ENCODE measurements around the gene OSBPL10. TPM values are rescaled to one million over a fixed set of nuclear protein-coding genes. Genes with fewer than 3 reads are reported as not detected.

Gene OSBPL10
- total RNA-seq, 2 donors from 2014 or later: 0.17 to 2.9 TPM

DNA sequence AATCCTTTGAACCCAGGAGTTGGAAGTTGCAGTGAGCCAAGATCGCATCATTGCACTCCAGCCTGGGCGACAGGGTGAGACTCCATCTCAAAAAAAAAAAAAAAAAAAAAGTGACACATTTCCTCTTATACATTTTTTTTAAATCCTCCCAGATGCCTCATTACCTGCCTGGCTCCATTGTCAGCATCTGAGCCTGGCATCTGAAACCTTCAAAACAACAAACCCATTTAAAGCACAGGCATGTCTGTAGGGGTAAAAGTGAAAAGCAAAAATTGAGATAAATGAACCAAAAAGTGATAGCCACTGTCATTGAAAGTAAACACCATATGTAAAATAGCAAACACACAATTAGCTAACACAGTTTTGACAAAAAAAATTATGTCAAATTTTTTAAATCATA is 38.6 kb downstream of the OSBPL10 start:
- ATAC-seq: no peak
- no peaks in the 10 kb centered on the region for H3K4me1 Mint-ChIP-seq (ENCODE audit: low read depth in 2 of 2)

DNA sequence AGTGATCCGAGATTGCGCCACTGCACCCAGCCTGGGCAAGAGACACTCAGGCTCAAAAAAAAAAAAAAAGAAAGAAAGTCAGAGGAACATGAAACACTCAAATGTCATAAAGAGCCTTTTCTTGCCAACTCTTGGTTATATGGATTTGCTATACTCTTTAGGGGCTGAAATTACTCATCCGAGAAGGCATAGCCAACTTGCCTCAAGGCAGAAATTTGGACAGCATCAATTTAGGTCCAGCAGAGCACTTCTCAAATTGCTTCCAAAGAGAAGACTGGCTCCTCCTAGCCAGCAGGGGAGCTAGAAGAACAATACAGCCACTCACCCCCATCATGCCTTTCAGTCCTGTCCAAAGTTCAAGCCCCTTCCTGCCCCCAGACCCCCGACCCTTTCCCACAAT is 43.8 kb downstream of the OSBPL10 start:
- H3K4me3 Mint-ChIP-seq: no peak overlapping the region
- H3K27ac Mint-ChIP-seq: no peak overlapping the region
- no peaks in the 10 kb centered on the region for H3K9me3 Mint-ChIP-seq
- no peaks in the 10 kb centered on the region for H3K4me1 Mint-ChIP-seq (ENCODE audit: low read depth in 2 of 2)
- peaks cover 0 to 4% of the 10 kb centered on the region in 2 donors for H3K27me3 Mint-ChIP-seq
- H3K36me3 Mint-ChIP-seq: no peaks in the 10 kb centered on the region
- DNase-seq (ENCODE audit: low spot score) (no peak), ATAC-seq (no peak)

More for the DNA sequence above, 38.6 kb downstream of the OSBPL10 start:
- no peaks in the 10 kb centered on the region for H3K36me3 Mint-ChIP-seq
- peaks cover 10 to 12% of the 10 kb centered on the region in 2 donors for H3K27me3 Mint-ChIP-seq
- no peak overlapping the region for H3K4me3 Mint-ChIP-seq
- H3K27ac Mint-ChIP-seq: no peak overlapping the region
- DNase-seq (ENCODE audit: low spot score): no peak
- no peaks in the 10 kb centered on the region for H3K9me3 Mint-ChIP-seq

DNA sequence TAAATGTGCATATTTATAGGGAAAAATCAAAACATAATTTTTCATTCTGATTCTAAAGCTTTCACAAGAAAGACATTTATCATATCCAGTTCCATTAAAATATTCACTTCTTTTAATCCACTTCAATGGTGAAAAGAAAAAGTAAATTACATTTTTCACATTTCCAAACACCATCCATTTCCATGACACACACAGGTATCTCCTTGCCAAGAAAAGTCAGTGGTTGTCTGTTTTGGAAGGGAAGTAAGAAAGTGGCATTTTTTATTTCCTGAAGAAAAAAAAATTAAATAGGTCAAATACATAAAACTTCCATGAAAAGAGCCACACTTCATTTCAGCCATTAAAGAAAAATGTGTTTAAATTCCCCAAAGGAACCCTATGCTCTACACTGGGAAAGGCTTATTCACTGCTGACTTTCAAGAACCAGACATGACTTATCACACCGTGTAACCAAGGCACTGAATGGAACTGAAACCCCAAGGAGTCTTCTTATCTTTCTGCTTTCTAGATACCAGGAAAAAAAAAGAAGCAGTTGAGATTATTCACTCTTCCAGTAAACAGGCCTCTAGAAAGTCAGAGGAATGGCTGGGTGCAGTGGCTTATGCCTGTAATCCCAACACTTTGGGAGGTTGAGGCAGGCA is 44.5 kb downstream of the OSBPL10 start:
- peaks cover 0 to 4% of the 10 kb centered on the region in 2 donors for H3K27me3 Mint-ChIP-seq

DNA sequence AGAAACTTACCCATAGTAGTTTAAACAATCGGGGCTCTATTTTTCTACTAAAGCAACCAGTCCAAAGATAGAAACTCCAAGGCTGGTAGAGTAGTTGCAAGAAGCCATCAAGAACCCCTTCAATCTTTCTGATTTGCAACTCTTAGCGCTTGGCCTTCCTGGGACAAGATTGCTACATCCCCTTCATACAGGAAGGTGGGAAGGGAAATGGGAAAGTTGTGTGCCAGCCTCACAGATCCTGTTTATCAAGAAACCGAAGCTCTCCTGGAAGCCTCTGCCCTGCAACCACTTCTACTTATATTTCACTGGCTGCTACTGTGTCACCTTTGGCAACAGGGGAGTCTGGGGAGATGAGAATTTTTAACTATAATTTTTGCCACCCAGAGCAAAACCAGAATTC is 46.2 kb downstream of the OSBPL10 start:
- DNase-seq (ENCODE audit: low spot score) (no peak), ATAC-seq (no peak)
- Mint-ChIP-seq H3K27ac (no peak overlapping the region), H3K27me3 (peaks cover 0 to 4% of the 10 kb centered on the region in 2 donors), H3K4me3 (no peak overlapping the region), H3K36me3 (no peaks in the 10 kb centered on the region), H3K4me1 (ENCODE audit: low read depth in 2 of 2) (no peaks in the 10 kb centered on the region), H3K9me3 (no peaks in the 10 kb centered on the region)

More for the DNA sequence above, 44.5 kb downstream of the OSBPL10 start:
- no peak overlapping the region for H3K4me3 Mint-ChIP-seq
- H3K4me1 Mint-ChIP-seq (ENCODE audit: low read depth in 2 of 2): no peaks in the 10 kb centered on the region
- H3K36me3 Mint-ChIP-seq: no peaks in the 10 kb centered on the region
- no peak overlapping the region for H3K27ac Mint-ChIP-seq
- H3K9me3 Mint-ChIP-seq: no peaks in the 10 kb centered on the region
- ATAC-seq (no peak), DNase-seq (ENCODE audit: low spot score) (no peak)

DNA sequence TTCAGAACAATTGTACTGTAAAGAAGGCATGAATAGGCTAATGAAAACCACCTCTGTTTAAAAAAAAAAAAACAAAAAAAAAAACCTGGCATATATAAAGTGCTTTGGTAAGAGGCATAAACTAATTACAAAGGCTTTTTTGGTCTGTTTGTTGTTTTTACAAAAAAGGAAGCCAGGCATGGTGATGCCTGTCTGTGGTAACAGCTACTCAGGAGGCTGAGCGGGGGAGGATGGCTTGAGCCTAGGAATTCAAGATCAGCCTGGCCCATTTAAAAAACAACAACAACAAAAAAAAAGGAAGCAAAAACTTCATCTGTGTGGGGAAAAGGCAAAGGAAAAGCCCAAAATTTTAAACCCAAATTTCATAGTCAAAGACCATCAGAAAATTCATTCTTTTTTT is 47.0 kb downstream of the OSBPL10 start:
- Mint-ChIP-seq H3K36me3 (no peaks in the 10 kb centered on the region), H3K4me1 (ENCODE audit: low read depth in 2 of 2) (no peaks in the 10 kb centered on the region), H3K27me3 (peaks cover 0 to 4% of the 10 kb centered on the region in 2 donors), H3K27ac (no peak overlapping the region), H3K4me3 (no peak overlapping the region), H3K9me3 (no peaks in the 10 kb centered on the region)
- ATAC-seq: no peak
- DNase-seq (ENCODE audit: low spot score): no peak

- H3K27me3 Mint-ChIP-seq: peaks cover 0 to 4% of the 10 kb centered on the region in 2 donors
- ATAC-seq (no peak), DNase-seq (ENCODE audit: low spot score) (no peak)
- no peak overlapping the region for H3K27ac Mint-ChIP-seq
- no peak overlapping the region for H3K4me3 Mint-ChIP-seq
- no peaks in the 10 kb centered on the region for H3K9me3 Mint-ChIP-seq
- H3K36me3 Mint-ChIP-seq: no peaks in the 10 kb centered on the region
- no peaks in the 10 kb centered on the region for H3K4me1 Mint-ChIP-seq (ENCODE audit: low read depth in 2 of 2)
Observed at GRCh38 chr3:31932990-31933389, 48.1 kb downstream of the OSBPL10 start.

GRCh38 chr3:31929826-31930502 is 51.1 kb downstream of the OSBPL10 start:
- no peak overlapping the region for H3K4me3 Mint-ChIP-seq
- ATAC-seq (no peak), DNase-seq (ENCODE audit: low spot score) (no peak)
- no peaks in the 10 kb centered on the region for H3K4me1 Mint-ChIP-seq (ENCODE audit: low read depth in 2 of 2)
- no peaks in the 10 kb centered on the region for H3K9me3 Mint-ChIP-seq
- H3K36me3 Mint-ChIP-seq: no peaks in the 10 kb centered on the region
- peaks cover 0 to 3% of the 10 kb centered on the region in 2 donors for H3K27me3 Mint-ChIP-seq
- no peak overlapping the region for H3K27ac Mint-ChIP-seq

GRCh38 chr3:31927811-31928210 is 53.3 kb downstream of the OSBPL10 start:
- Mint-ChIP-seq H3K27ac (no peak overlapping the region), H3K4me3 (no peak overlapping the region), H3K4me1 (ENCODE audit: low read depth in 2 of 2) (no peaks in the 10 kb centered on the region), H3K9me3 (no peaks in the 10 kb centered on the region), H3K36me3 (no peaks in the 10 kb centered on the region), H3K27me3 (peaks cover 0 to 3% of the 10 kb centered on the region in 2 donors)
- DNase-seq (ENCODE audit: low spot score) (no peak), ATAC-seq (no peak)

DNA sequence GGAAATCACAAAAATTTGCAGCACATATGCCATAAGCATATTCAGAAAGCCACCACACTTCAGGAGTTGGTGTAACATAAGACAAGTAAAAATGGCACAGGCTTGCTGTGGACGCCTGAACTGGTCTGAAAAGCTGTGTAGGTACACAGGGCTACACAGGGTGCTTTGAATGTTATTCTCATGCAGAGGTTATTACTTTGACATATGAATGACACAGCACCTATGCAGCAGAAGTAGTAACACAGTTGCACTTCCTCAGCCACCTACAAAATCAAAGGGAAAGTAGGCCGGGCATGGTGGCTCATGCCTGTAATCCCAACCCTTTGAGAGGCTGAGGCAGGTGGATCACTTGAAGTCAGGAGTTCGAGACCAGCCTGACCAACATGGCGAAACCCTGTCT is 54.5 kb downstream of the OSBPL10 start:
- DNase-seq (ENCODE audit: low spot score) (no peak), ATAC-seq (no peak)
- H3K27ac Mint-ChIP-seq: no peak overlapping the region
- H3K4me1 Mint-ChIP-seq (ENCODE audit: low read depth in 2 of 2): no peaks in the 10 kb centered on the region
- no peak overlapping the region for H3K4me3 Mint-ChIP-seq
- no peaks in the 10 kb centered on the region for H3K9me3 Mint-ChIP-seq
- no peaks in the 10 kb centered on the region for H3K36me3 Mint-ChIP-seq
- H3K27me3 Mint-ChIP-seq: peaks cover 0 to 3% of the 10 kb centered on the region in 2 donors

DNA sequence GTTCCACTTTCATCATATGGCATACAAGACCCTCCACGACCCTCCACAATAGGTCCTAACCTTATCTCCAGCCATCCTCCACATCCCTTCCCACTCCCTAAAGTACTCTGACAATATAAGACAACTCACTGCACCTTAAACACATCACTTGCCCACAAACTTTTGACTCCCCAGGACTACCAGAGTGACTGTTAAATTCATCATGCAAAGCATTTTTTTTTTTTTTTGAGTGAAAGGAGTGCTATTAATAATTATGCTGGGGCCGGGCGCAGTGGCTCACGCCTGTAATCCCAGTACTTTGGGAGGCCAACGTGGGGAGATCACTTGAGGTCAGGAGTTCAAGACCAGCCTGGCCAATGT is 55.8 kb downstream of the OSBPL10 start:
- Mint-ChIP-seq H3K27ac (no peak overlapping the region), H3K27me3 (peaks cover 0 to 3% of the 10 kb centered on the region in 2 donors), H3K9me3 (peaks cover 2% of the 10 kb centered on the region)

DNA sequence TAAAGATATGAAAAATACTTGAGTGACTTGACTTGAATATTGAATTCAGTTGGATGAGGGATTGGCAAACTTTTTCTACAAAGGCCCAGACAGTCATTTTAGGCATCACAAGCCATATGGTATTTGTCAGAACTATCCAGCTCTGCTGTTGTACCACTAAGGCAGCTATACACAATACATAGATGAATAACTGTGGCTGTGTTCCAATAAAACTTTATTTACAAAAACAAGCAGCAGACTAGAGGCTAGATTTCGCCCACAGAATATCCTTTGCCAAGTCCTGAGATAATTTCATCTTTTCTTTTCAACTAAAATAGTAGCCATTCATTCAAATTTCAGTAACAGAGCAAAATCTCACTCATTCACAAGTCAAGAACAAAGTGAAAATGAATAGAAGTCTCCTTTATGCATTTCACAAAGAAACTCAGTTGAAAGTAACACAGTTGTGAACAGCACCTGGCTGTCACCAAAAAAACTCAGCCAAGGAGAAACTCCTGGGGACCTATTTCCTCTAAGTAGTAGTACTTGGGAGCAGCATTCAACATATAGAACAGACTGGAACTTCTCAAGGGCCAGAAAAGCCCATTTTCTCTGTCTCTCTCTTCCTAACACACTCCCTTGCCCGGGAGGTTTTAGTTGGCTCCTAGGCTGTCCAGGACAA is 56.3 kb downstream of the OSBPL10 start:
- Mint-ChIP-seq H3K4me1 (ENCODE audit: low read depth in 2 of 2) (no peaks in the 10 kb centered on the region), H3K36me3 (peaks cover 7% of the 10 kb centered on the region), H3K9me3 (peaks cover 7% of the 10 kb centered on the region), H3K27ac (no peak overlapping the region), H3K4me3 (no peak overlapping the region), H3K27me3 (peaks cover 0 to 3% of the 10 kb centered on the region in 2 donors)
- no peak for DNase-seq (ENCODE audit: low spot score)
- no peak for ATAC-seq

More for the DNA sequence above, 55.8 kb downstream of the OSBPL10 start:
- Mint-ChIP-seq H3K4me1 (ENCODE audit: low read depth in 2 of 2) (no peaks in the 10 kb centered on the region), H3K36me3 (peaks cover 2% of the 10 kb centered on the region), H3K4me3 (no peak overlapping the region)
- DNase-seq (ENCODE audit: low spot score) (no peak), ATAC-seq (no peak)

DNA sequence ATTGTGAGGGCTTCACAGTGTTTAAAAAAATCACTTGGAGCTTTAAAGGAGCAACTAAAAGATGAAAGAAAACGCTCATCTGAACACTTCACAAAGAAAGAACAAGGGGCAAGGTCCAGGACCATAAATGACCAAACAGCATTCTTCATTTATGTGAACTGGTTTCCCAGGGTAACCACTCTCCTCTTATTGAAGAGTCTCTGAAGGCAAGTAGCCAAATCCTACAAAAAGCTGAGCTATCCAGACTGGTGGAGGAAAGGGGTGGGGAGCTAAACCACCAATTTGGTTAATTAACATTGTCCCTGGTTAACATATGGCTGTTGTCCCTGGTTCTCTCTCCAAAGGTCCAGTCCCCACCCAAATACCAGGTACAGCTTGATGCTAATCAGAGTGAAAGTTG is 58.1 kb downstream of the OSBPL10 start:
- Mint-ChIP-seq H3K27ac (no peak overlapping the region), H3K36me3 (peaks cover 9% of the 10 kb centered on the region), H3K9me3 (peaks cover 8% of the 10 kb centered on the region), H3K4me3 (no peak overlapping the region), H3K27me3 (peaks cover 0 to 3% of the 10 kb centered on the region in 2 donors), H3K4me1 (ENCODE audit: low read depth in 2 of 2) (peaks cover 7 to 9% of the 10 kb centered on the region in 2 donors)
- no peak for DNase-seq (ENCODE audit: low spot score)
- ATAC-seq: no peak

DNA sequence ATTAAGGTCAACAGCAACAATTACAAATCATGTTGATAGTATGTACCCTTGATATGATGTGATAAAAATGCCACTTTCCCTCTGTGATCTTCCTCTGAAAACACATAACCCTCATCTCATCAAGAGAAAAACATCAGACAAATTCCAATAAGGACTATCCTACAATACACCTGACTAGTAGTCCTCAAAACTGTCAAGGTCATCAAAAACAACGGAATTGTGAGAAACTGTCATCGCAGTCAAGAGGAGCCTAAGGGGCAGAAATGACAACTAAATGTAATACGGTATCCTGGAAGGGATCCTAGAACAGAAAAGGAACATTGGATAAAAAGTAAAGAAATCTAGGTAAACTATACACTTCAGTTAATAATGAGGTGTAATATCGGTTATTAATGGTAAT is 59.2 kb downstream of the OSBPL10 start:
- Mint-ChIP-seq H3K9me3 (peaks cover 8% of the 10 kb centered on the region), H3K27ac (no peak overlapping the region)

DNA sequence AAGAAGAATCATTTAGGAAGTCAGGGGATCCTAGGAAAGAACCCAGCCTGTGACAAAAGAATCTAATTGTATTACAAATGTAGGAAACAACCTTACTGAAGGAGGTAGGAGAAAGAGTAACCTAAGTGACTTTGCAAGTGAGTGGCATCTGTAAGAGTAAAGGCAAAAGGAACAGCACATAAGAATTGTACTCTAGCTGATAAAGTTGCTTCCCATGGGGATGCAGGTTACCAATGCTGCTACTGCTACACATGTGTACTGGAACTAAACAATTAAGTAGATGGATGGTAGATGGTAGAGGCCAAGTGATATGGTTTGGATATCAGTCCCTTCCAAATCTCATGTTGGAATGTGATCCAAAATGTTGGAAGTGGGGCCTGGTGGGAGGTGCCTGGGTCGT is 60.8 kb downstream of the OSBPL10 start:
- ATAC-seq (no peak), DNase-seq (ENCODE audit: low spot score) (no peak)
- H3K27me3 Mint-ChIP-seq: peaks cover 0 to 3% of the 10 kb centered on the region in 2 donors
- peaks cover 8% of the 10 kb centered on the region for H3K9me3 Mint-ChIP-seq
- peaks cover 12 to 14% of the 10 kb centered on the region in 2 donors for H3K4me1 Mint-ChIP-seq (ENCODE audit: low read depth in 2 of 2)
- peaks cover 9% of the 10 kb centered on the region for H3K36me3 Mint-ChIP-seq
- H3K4me3 Mint-ChIP-seq: no peak overlapping the region
- H3K27ac Mint-ChIP-seq: no peak overlapping the region

More for the DNA sequence above, 59.2 kb downstream of the OSBPL10 start:
- DNase-seq (ENCODE audit: low spot score): no peak
- Mint-ChIP-seq H3K4me1 (ENCODE audit: low read depth in 2 of 2) (peaks cover 12 to 14% of the 10 kb centered on the region in 2 donors), H3K4me3 (no peak overlapping the region), H3K36me3 (peaks cover 9% of the 10 kb centered on the region), H3K27me3 (peaks cover 0 to 3% of the 10 kb centered on the region in 2 donors)
- ATAC-seq: no peak

Data from natural killer cell treated with Interleukin-12 subunit alpha and Interleukin-12 subunit beta and Interleukin-15 and Interleukin-18, amount 100 ng/mL, for 72 hours (primary cell).